NCI-H524 treated with DMSO at 0.1 percent for 48 hours (cell line): ENCODE measurements around the gene PADI4.
A peak's percentile ranks its signal among the peaks of the same experiment; 100 is the strongest.

Source experiments
- DNase-seq: peaks from one replicate; lab custom pipeline; 2025; lab: John Stamatoyannopoulos, UW

PADI4 gene

GRCh38 chr1:17282836-17283235 lies 25.2 kb upstream of the PADI4 start:
- no peak for DNase-seq

- no peak for DNase-seq
Measured at GRCh38 chr1:17286646-17287045, 21.4 kb upstream of the PADI4 start.

- DNase-seq = no peak
Measured at GRCh38 chr1:17287130-17287776, 20.7 kb upstream of the PADI4 start.

- DNase-seq = no peak
Measured at GRCh38 chr1:17289721-17290120, 18.3 kb upstream of the PADI4 start.

GRCh38 chr1:17290553-17290952 lies 17.4 kb upstream of the PADI4 start:
- DNase-seq = no peak

GRCh38 chr1:17292299-17293160 lies 15.5 kb upstream of the PADI4 start:
- DNase-seq = no peak

GRCh38 chr1:17293681-17294425 lies 14.1 kb upstream of the PADI4 start:
- no peak for DNase-seq

- no peak for DNase-seq
Measured at GRCh38 chr1:17295292-17295691, 12.7 kb upstream of the PADI4 start.

GRCh38 chr1:17296086-17296485 lies 11.9 kb upstream of the PADI4 start:
- DNase-seq = no peak

- no peak for DNase-seq
Measured at GRCh38 chr1:17297991-17298390, 10.0 kb upstream of the PADI4 start.

GRCh38 chr1:17301767-17302166 lies 6.2 kb upstream of the PADI4 start:
- DNase-seq = peak; percentile 55

GRCh38 chr1:17304151-17304825 lies 3.7 kb upstream of the PADI4 start:
- peak; percentile 27 for DNase-seq

- no peak for DNase-seq
Measured at GRCh38 chr1:17304826-17305175, 3.2 kb upstream of the PADI4 start.

- DNase-seq = no peak
Measured at GRCh38 chr1:17305576-17306095, 2.4 kb upstream of the PADI4 start.

GRCh38 chr1:17306407-17306806 lies 1.6 kb upstream of the PADI4 start:
- no peak for DNase-seq

GRCh38 chr1:17306921-17307320 lies 1.1 kb upstream of the PADI4 start:
- DNase-seq = no peak

GRCh38 chr1:17307329-17307728 lies 668 bp upstream of the PADI4 start:
- DNase-seq = no peak

- no peak for DNase-seq
Measured at GRCh38 chr1:17308593-17308992, 596 bp downstream of the PADI4 start.

GRCh38 chr1:17309426-17310067 lies 1.6 kb downstream of the PADI4 start:
- no peak for DNase-seq

GRCh38 chr1:17310068-17310640 lies 2.2 kb downstream of the PADI4 start:
- no peak for DNase-seq
